HCT116 (cell line): ENCODE measurements around the gene FES. TPM values are rescaled to one million over a fixed set of nuclear protein-coding genes. Genes with fewer than 3 reads are reported as not detected.

Experiments used
- ATAC-seq: fragments of 200-7000 bp; cut with Tn5 transposase; 2 replicates; pipeline ENCODE4 v1.9.1; 2020; ENCODE audit warnings: mild to moderate bottlenecking, moderate library complexity
- BruUV-seq: library from RNA; stranded (reverse); fragments of 400-500 nt; replicated peaks from 2 replicates; lab custom pipeline; 2021; lab: Mats Ljungman, UMichigan
- CTCF ChIA-PET: fragments of 300-600 bp; sonication (Branson Sonifier 250); formaldehyde crosslinking; loops from one replicate; lab custom pipeline; 2021; ENCODE audit warnings: antibody characterized with exemption; lab: Charles Lee
- POLR2A ChIA-PET: fragments of 300-600, 350-600 bp; sonication (Branson Sonifier 250); formaldehyde crosslinking; loops from one replicate; lab custom pipeline; 2021; ENCODE audit warnings: antibody characterized with exemption; lab: Charles Lee
- RAD21 ChIA-PET, 2 experiments: fragments of 300-600 bp; sonication (Branson Sonifier 250); formaldehyde crosslinking; loops; one replicate each; lab custom pipeline; 2023; ENCODE audit warnings: low total read pairs in 2 of 2; ENCODE audit not compliant: uncharacterized antibody in 2 of 2, unreplicated experiment in 2 of 2, low non-redundant PET in 1 of 2; lab: Charles Lee
- DNase-seq: peaks from one replicate; pipeline ENCODE4 v3.0.0-alpha.2; 2010; ENCODE audit warnings: low read depth, low spot score
- H2AFZ ChIP-seq: fragments of 200-600 bp; shearing (Covaris generic), sonication (generic); 2 replicates; pipeline ENCODE4 v1.6.1; 2017; ENCODE audit warnings: low read depth, mixed run types, mixed read lengths, antibody characterized with exemption, low read length; ENCODE audit not compliant: poor library complexity, severe bottlenecking
- H3K27ac ChIP-seq: 2 replicates; pipeline ENCODE4 v1.5.1; 2012; ENCODE audit warnings: low read depth, low read length
- H3K27me3 ChIP-seq: fragments of 200-600 bp; sonication (generic); 2 replicates; pipeline ENCODE4 v1.6.1; 2016; ENCODE audit warnings: mixed run types, low read length, mixed read lengths; ENCODE audit not compliant: insufficient read depth
- H3K36me3 ChIP-seq, 2 experiments: fragments of 200-500 bp in 1 of 2; fragments of 200-600 bp in 1 of 2; sonication (Bioruptor generic) in 1 of 2; sonication (generic) in 1 of 2; 2 replicates each; pipeline versions ENCODE4 v1.5.1 to v1.6.1; 2014 to 2016; ENCODE audit warnings: low read length in 2 of 2, inconsistent platforms in 1 of 2, mixed read lengths in 1 of 2, mixed run types in 1 of 2; ENCODE audit not compliant: insufficient read depth in 2 of 2, control insufficient read depth in 1 of 2
- H3K4me1 ChIP-seq, 2 experiments: fragments of 200-600 bp in 1 of 2; sonication (generic) in 1 of 2; 2 replicates each; pipeline versions ENCODE4 v1.5.1 to v1.6.1; 2012 to 2017; ENCODE audit warnings: low read length in 2 of 2, inconsistent platforms in 1 of 2, mild to moderate bottlenecking in 1 of 2, mixed read lengths in 1 of 2, mixed run types in 1 of 2, moderate library complexity in 1 of 2; ENCODE audit not compliant: insufficient read depth in 2 of 2, control insufficient read depth in 1 of 2
- H3K4me2 ChIP-seq: fragments of 200-600 bp; sonication (generic); 2 replicates; pipeline ENCODE4 v1.6.1; 2017; ENCODE audit warnings: mixed run types, low read length, mixed read lengths
- H3K4me3 ChIP-seq, 2 experiments: fragments of 200-600 bp in 1 of 2; sonication (generic) in 1 of 2; replicated peaks in 1 of 2; 2 replicates each; pipeline ENCODE4 v1.5.1; 2011 to 2016; ENCODE audit warnings: low read length in 2 of 2, control low read depth in 1 of 2, low read depth in 1 of 2, mild to moderate bottlenecking in 1 of 2, mixed read lengths in 1 of 2, mixed run types in 1 of 2
- H3K79me2 ChIP-seq: fragments of 200-600 bp; sonication (generic); 2 replicates; pipeline ENCODE4 v1.6.1; 2017; ENCODE audit warnings: mild to moderate bottlenecking, mixed run types, low read length, moderate library complexity, mixed read lengths; ENCODE audit not compliant: insufficient read depth
- H3K9ac ChIP-seq: fragments of 200-600 bp; sonication (generic); 2 replicates; pipeline ENCODE4 v1.6.1; 2016; ENCODE audit warnings: low read length, mixed read lengths
- H3K9me2 ChIP-seq: fragments of 200-600 bp; sonication (generic), shearing (Covaris generic); 2 replicates; pipeline ENCODE4 v1.6.1; 2017; ENCODE audit warnings: mixed run types, mild to moderate bottlenecking, moderate library complexity; ENCODE audit not compliant: insufficient read depth
- H3K9me3 ChIP-seq, 2 experiments: fragments of 200-500 bp in 1 of 2; fragments of 200-600 bp in 1 of 2; sonication (Bioruptor generic) in 1 of 2; sonication (generic) in 1 of 2; 2 replicates each; pipeline ENCODE4 v1.6.1; 2014 to 2017; ENCODE audit warnings: low read length in 2 of 2, mixed read lengths in 2 of 2, inconsistent platforms in 1 of 2, low read depth in 1 of 2, mild to moderate bottlenecking in 1 of 2, mixed run types in 1 of 2, moderate library complexity in 1 of 2; ENCODE audit not compliant: control insufficient read depth in 1 of 2, insufficient read depth in 1 of 2
- H4K20me1 ChIP-seq: fragments of 200-600 bp; sonication (generic), shearing (Covaris generic); 2 replicates; pipeline ENCODE4 v1.6.1; 2017; ENCODE audit warnings: mixed run types, mild to moderate bottlenecking, moderate library complexity; ENCODE audit not compliant: insufficient read depth
- EZH2phosphoT487 ChIP-seq: fragments of 200-600 bp; IDR thresholded peaks from 2 replicates; pipeline ENCODE4 v1.6.1; 2018; ENCODE audit warnings: antibody characterized with exemption, borderline replicate concordance
- YY1 ChIP-seq: IDR thresholded peaks from 2 replicates; pipeline ENCODE4 v1.6.1; 2011; ENCODE audit warnings: low read length, low read depth, moderate library complexity, mild to moderate bottlenecking; ENCODE audit not compliant: insufficient replicate concordance; ENCODE audit errors: extremely low read depth
- intact Hi-C: fragments of 100-400 bp; cut with micrococcal nuclease; formaldehyde crosslinking; loops from 2 replicates; pipeline ENCODE4 v1.10.0; 2022
- total RNA-seq: library from RNA; stranded (reverse); gene quantifications from one replicate; pipeline ENCODE4 v1.2.1, GENCODE V29; 2021; ENCODE audit not compliant: unreplicated experiment
- TF ChIP-seq, protein P1 (sequence below): IDR thresholded peaks from 2 replicates; pipeline ENCODE4 v1.6.1; 2011; ENCODE audit warnings: mild to moderate bottlenecking, low read length, moderate library complexity; ENCODE audit not compliant: insufficient replicate concordance; ENCODE audit errors: extremely low read depth
- TF ChIP-seq, protein P2 (sequence below): IDR thresholded peaks from 2 replicates; pipeline ENCODE4 v1.6.1; 2012

The FES gene
- total RNA-seq, 1 experiment from 2014 or later: 5.3 TPM

DNA sequence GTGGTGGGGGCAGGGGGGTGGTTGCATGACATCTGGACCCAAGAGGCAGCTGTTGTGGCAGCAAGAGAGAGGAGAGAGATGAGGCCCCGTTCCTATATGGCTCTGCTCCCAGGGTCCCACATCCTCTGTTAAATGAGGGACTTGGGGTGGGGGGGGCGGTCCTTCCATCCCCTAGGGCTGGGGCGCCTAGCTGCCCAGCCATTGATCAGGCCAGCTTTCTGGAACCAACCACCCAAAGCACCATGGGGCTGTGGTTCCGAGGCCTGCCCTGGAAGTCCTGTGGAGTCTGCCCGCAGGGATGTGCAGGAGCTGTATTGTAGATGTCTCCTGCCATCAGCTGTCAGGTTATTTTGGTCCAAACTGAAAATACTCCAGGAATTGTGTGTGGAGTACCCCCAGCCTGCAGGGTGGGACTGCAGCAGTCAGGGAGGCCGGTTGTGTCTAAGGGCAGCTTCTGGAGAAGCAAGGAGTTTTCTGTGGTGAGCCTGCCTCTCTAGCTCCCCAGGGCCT lies 10.8 kb upstream of the FES start:
- H3K9me3 ChIP-seq: no peaks in the 10 kb centered on the region
- CTCF ChIA-PET: interaction anchor here (0.8 kb wide), 1 partner anchor 20 kb away, joined by 3 read pairs; no protein-coding TSS in a partner anchor

More for the DNA sequence above, 10.8 kb upstream of the FES start:
- intact Hi-C loops: loop anchor here (5.0 kb wide), 1 partner anchor 226 kb away; no protein-coding TSS in a partner anchor
- TF ChIP-seq, protein P1, sequence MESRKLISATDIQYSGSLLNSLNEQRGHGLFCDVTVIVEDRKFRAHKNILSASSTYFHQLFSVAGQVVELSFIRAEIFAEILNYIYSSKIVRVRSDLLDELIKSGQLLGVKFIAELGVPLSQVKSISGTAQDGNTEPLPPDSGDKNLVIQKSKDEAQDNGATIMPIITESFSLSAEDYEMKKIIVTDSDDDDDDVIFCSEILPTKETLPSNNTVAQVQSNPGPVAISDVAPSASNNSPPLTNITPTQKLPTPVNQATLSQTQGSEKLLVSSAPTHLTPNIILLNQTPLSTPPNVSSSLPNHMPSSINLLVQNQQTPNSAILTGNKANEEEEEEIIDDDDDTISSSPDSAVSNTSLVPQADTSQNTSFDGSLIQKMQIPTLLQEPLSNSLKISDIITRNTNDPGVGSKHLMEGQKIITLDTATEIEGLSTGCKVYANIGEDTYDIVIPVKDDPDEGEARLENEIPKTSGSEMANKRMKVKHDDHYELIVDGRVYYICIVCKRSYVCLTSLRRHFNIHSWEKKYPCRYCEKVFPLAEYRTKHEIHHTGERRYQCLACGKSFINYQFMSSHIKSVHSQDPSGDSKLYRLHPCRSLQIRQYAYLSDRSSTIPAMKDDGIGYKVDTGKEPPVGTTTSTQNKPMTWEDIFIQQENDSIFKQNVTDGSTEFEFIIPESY: no peak
- TF ChIP-seq YY1 (no peak), EZH2phosphoT487 (no peak)
- TF ChIP-seq, protein P2, sequence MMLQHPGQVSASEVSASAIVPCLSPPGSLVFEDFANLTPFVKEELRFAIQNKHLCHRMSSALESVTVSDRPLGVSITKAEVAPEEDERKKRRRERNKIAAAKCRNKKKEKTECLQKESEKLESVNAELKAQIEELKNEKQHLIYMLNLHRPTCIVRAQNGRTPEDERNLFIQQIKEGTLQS: no peak
- no TSS peak for BruUV-seq
- DNase-seq (no peak), ATAC-seq (no peak)
- H3K79me2 ChIP-seq: peaks cover 38% of the 10 kb centered on the region
- H3K27me3 ChIP-seq: no peaks in the 10 kb centered on the region
- H4K20me1 ChIP-seq: no peaks in the 10 kb centered on the region
- peaks cover 44 to 47% of the 10 kb centered on the region in 2 experiments for H3K4me1 ChIP-seq
- ChIA-PET RAD21 (interaction anchor here in 1 of 2 experiments (0.8 kb wide), 1 partner anchor 12 kb away, joined by 3 read pairs; no protein-coding TSS in a partner anchor), POLR2A (no interaction called here)
- no peaks in the 10 kb centered on the region for H3K9me2 ChIP-seq
- H3K4me3 ChIP-seq: no peak overlapping the region; a peak in 1 of 4 replicates
- H3K4me2 ChIP-seq: peak overlapping the region; percentile 97
- H2AFZ ChIP-seq: no peak overlapping the region
- H3K27ac ChIP-seq: no peak overlapping the region
- H3K9ac ChIP-seq: peak overlapping the region; percentile 27; the same call in 1 of the 2 replicates
- H3K36me3 ChIP-seq: peaks cover 10 to 11% of the 10 kb centered on the region in 2 experiments; a peak in 3 of 4 replicates
